ENCODE results near the gene ADAP1. TPM values are rescaled to one million over a fixed set of nuclear protein-coding genes. Genes with fewer than 3 reads are reported as not detected.

The ADAP1 gene
- total RNA-seq, 2 experiments from 2014 or later = 14.1 to 16.1 TPM

- DNase-seq = no peak
- Mint-ChIP-seq H3K4me3 (no peak overlapping the region), H3K27ac (no peak overlapping the region), H3K9me3 (no peaks in the 10 kb centered on the region), H3K27me3 (no peaks in the 10 kb centered on the region), H3K4me1 (ENCODE audit: low read depth) (peaks cover 9% of the 10 kb centered on the region), H3K36me3 (peaks cover 4% of the 10 kb centered on the region)
- intact Hi-C loops (cut with micrococcal nuclease) = no loop called here
- ChIA-PET CTCF (interaction anchor here (2.0 to 5.8 kb wide), 2 partner anchors 15 to 192 kb away, joined by 5 to 53 read pairs; no protein-coding TSS in a partner anchor), POLR2A (no interaction called here)
Measured at GRCh38 chr7:978049-978346, 23.5 kb upstream of the ADAP1 start.

GRCh38 chr7:977326-978048, 23.0 kb upstream of the ADAP1 start:
- Mint-ChIP-seq H3K9me3 (no peaks in the 10 kb centered on the region), H3K4me1 (ENCODE audit: low read depth) (peaks cover 14% of the 10 kb centered on the region), H3K36me3 (peaks cover 8% of the 10 kb centered on the region), H3K27ac (no peak overlapping the region), H3K27me3 (no peaks in the 10 kb centered on the region), H3K4me3 (no peak overlapping the region)
- POLR2A ChIA-PET = interaction anchor here (1.2 kb wide), 1 partner anchor 183 kb away, joined by 3 read pairs; the partner anchor contains the start of gene ZFAND2A
- intact Hi-C loops (cut with micrococcal nuclease) = no loop called here
- no peak for DNase-seq
- CTCF ChIA-PET = interaction anchor here (2.0 to 5.8 kb wide), 2 partner anchors 15 to 192 kb away, joined by 5 to 53 read pairs; no protein-coding TSS in a partner anchor

- no peak for DNase-seq
- intact Hi-C loops (cut with micrococcal nuclease) = no loop called here
- no peak overlapping the region for H3K27ac Mint-ChIP-seq
- H3K27me3 Mint-ChIP-seq = no peaks in the 10 kb centered on the region
- peaks cover 19% of the 10 kb centered on the region for H3K4me1 Mint-ChIP-seq (ENCODE audit: low read depth)
- CTCF ChIA-PET = interaction anchor here (2.9 to 5.8 kb wide), 2 partner anchors 16 to 200 kb away, joined by 14 to 53 read pairs; no protein-coding TSS in a partner anchor
- no peaks in the 10 kb centered on the region for H3K9me3 Mint-ChIP-seq
- POLR2A ChIA-PET = interaction anchor here (1.2 kb wide), 1 partner anchor 183 kb away, joined by 3 read pairs; the partner anchor contains the start of gene ZFAND2A
- H3K36me3 Mint-ChIP-seq = peaks cover 14% of the 10 kb centered on the region
- H3K4me3 Mint-ChIP-seq = no peak overlapping the region
Measured at GRCh38 chr7:976901-977325, 22.4 kb upstream of the ADAP1 start.

DNA sequence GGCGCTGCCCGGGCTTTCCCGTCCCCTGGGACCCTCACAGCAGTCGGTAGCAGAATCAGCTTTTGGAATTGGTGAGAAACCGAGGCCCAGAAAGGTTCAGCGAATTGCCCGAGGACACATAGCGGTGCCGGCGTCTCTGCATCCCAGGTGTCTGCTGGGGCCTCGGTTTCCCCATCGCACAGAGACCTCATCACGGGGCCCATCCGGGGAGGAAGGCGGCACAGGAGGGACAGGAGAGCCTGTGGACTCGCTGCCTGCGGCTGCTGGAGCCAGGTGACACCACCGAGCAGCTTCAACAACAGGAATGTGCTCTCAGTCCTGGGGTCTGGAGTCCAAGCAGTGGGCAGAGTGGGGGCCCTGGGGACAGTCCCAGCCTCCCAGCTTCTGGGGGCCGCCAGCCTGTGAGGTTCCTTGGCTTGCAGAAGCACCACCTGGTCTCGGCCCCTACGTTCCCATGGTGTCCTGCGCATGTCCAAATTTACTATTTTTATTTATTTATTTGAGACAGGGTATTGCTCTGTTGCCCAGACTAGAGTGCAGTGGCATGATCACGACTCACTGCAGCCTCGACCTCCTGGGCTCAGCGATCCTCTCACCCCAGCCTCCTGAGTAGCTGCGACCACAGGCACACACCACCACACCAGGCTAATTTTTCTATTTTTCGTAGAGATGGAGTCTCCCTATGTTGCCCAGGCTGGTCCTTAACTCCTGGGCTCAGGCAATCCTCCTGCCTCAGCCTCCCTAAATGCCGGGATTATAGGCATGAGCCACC, 21.4 kb upstream of the ADAP1 start:
- H3K4me1 Mint-ChIP-seq (ENCODE audit: low read depth) = peaks cover 25% of the 10 kb centered on the region
- intact Hi-C loops (cut with micrococcal nuclease) = loop anchor here (1.0 kb wide), 2 partner anchors 52 to 100 kb away; partner anchors contain the start of gene GET4
- CTCF ChIA-PET = interaction anchor here (0.5 to 5.8 kb wide), 8 partner anchors 17 to 201 kb away, joined by 3 to 53 read pairs (median 12); no protein-coding TSS in a partner anchor
- POLR2A ChIA-PET = interaction anchor here (0.5 to 2.3 kb wide), 6 partner anchors 9 to 184 kb away, joined by 3 to 19 read pairs (median 3); partner anchors contain the start of gene ZFAND2A
- no peak overlapping the region for H3K27ac Mint-ChIP-seq
- peaks cover 20% of the 10 kb centered on the region for H3K36me3 Mint-ChIP-seq
- no peaks in the 10 kb centered on the region for H3K27me3 Mint-ChIP-seq
- peak overlapping the region; percentile 29 for H3K4me3 Mint-ChIP-seq
- DNase-seq = no peak
- no peaks in the 10 kb centered on the region for H3K9me3 Mint-ChIP-seq

- H3K4me3 Mint-ChIP-seq = peak within 1 kb of the TSS; percentile 95
- H3K4me1 Mint-ChIP-seq (ENCODE audit: low read depth) = peaks cover 27% of the 10 kb centered on the region
- ChIA-PET CTCF (interaction anchor here (0.7 to 5.8 kb wide), 9 partner anchors 12 to 201 kb away, joined by 3 to 53 read pairs (median 9); no protein-coding TSS in a partner anchor), POLR2A (interaction anchor here (0.5 to 2.3 kb wide), 10 partner anchors 10 to 163 kb away, joined by 3 to 19 read pairs (median 4); partner anchors contain the start of gene GET4)
- peak; percentile 94 for DNase-seq
- H3K36me3 Mint-ChIP-seq = peaks cover 22% of the 10 kb centered on the region
- intact Hi-C loops (cut with micrococcal nuclease) = loop anchor here (1.0 kb wide), 2 partner anchors 53 to 99 kb away; partner anchors contain the start of gene GET4
- peak within 1 kb of the TSS; percentile 90 for H3K27ac Mint-ChIP-seq
- H3K27me3 Mint-ChIP-seq = no peaks in the 10 kb centered on the region
- no peaks in the 10 kb centered on the region for H3K9me3 Mint-ChIP-seq
Measured at GRCh38 chr7:974820-975681, 20.6 kb upstream of the ADAP1 start, which contains the start of gene COX19. COX19 (minus strand) TSS chr7:975549; CDS start chr7:975509, 40 bp downstream.

DNA sequence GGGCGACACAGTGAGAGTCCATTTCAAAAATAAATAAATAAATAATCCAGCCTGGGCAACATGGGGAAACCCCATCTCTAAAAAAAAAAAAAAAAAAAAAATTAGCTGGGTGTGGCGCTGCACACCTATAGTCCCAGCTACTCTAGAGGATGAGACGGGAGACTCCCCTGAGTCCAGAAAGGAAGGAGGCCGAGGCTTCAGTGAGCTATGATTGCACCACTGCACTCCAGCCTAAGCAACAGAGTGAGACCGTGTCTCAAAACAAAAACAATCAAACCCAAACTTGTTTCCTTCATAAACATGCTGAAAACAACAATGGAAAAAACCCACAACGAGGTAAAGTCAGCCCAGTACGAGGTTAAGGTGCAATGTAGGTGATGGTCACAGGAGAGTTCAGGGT, 19.7 kb upstream of the ADAP1 start:
- Mint-ChIP-seq H3K27me3 (no peaks in the 10 kb centered on the region), H3K36me3 (peaks cover 23% of the 10 kb centered on the region), H3K4me3 (peak overlapping the region; percentile 95), H3K27ac (peak overlapping the region; percentile 90), H3K9me3 (no peaks in the 10 kb centered on the region), H3K4me1 (ENCODE audit: low read depth) (peaks cover 27% of the 10 kb centered on the region)
- no peak for DNase-seq
- intact Hi-C loops (cut with micrococcal nuclease) = no loop called here
- ChIA-PET CTCF (interaction anchor here (1.2 to 5.8 kb wide), 7 partner anchors 11 to 202 kb away, joined by 3 to 53 read pairs (median 10); no protein-coding TSS in a partner anchor), POLR2A (interaction anchor here (0.6 to 2.3 kb wide), 4 partner anchors 9 to 710 kb away, joined by 3 to 19 read pairs (median 3); no protein-coding TSS in a partner anchor)

DNA sequence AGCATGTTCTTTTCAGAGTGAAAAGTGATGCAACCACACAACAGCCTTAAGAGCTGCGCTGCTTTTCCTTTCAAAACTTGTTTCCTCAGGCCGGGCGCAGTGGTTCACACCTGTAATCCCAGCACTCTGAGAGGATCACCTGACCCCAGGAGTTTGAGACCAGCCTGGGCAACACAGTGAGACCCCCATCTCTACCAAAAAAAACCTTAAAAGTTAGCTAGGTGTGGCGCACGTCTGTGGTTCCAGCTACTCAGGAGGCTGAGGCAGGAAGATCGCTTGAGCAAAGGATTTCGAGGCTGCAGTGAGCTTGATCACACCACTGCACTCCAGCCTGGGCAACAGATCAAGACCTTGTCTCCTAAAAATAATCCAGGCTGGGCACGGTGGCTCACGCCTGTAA, 18.8 kb upstream of the ADAP1 start:
- no peak overlapping the region for H3K27ac Mint-ChIP-seq

GRCh38 chr7:972676-973309, 18.3 kb upstream of the ADAP1 start:
- Mint-ChIP-seq H3K36me3 (peaks cover 32% of the 10 kb centered on the region), H3K4me3 (peak overlapping the region; percentile 43), H3K4me1 (ENCODE audit: low read depth) (peaks cover 27% of the 10 kb centered on the region), H3K27ac (no peak overlapping the region), H3K27me3 (no peaks in the 10 kb centered on the region), H3K9me3 (no peaks in the 10 kb centered on the region)
- intact Hi-C loops (cut with micrococcal nuclease) = no loop called here
- POLR2A ChIA-PET = interaction anchor here (1.1 kb wide), 1 partner anchor 35 kb away, joined by 3 read pairs; no protein-coding TSS in a partner anchor
- DNase-seq = no peak
- CTCF ChIA-PET = interaction anchor here (0.8 to 2.9 kb wide), 5 partner anchors 10 to 93 kb away, joined by 3 to 27 read pairs (median 10); no protein-coding TSS in a partner anchor

More for the DNA sequence above, 18.8 kb upstream of the ADAP1 start:
- Mint-ChIP-seq H3K27me3 (no peaks in the 10 kb centered on the region), H3K9me3 (no peaks in the 10 kb centered on the region), H3K4me3 (peak overlapping the region; percentile 43), H3K4me1 (ENCODE audit: low read depth) (peaks cover 27% of the 10 kb centered on the region), H3K36me3 (peaks cover 30% of the 10 kb centered on the region)
- ChIA-PET CTCF (interaction anchor here (0.8 to 2.9 kb wide), 7 partner anchors 11 to 98 kb away, joined by 3 to 27 read pairs (median 4); no protein-coding TSS in a partner anchor), POLR2A (interaction anchor here (1.5 kb wide), 1 partner anchor 34 kb away, joined by 3 read pairs; no protein-coding TSS in a partner anchor)
- intact Hi-C loops (cut with micrococcal nuclease) = no loop called here
- no peak for DNase-seq

DNA sequence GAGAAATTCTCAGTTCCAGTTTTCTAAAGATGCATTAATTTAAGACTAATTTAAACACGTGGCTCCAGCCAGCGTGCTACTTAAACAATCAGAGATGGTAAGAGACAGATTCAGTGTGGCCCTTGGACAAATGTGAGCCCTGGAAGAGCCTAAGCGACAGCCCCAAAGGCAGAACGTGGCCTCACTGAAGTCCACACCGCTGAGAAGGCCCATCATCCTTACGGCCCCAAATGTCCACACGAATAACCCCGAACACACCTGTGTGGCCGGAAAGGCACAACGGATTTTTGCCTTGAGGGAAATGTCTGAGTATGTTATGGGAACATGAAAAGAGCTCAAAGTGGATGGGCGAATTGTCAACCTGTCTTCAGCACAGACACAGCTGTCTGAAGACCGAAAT, 17.6 kb upstream of the ADAP1 start:
- intact Hi-C loops (cut with micrococcal nuclease) = no loop called here
- POLR2A ChIA-PET = interaction anchor here (1.1 kb wide), 1 partner anchor 36 kb away, joined by 3 read pairs; no protein-coding TSS in a partner anchor

GRCh38 chr7:970744-971143, 16.3 kb upstream of the ADAP1 start:
- H3K27me3 Mint-ChIP-seq = no peaks in the 10 kb centered on the region
- H3K4me3 Mint-ChIP-seq = no peak overlapping the region
- DNase-seq = no peak
- no peaks in the 10 kb centered on the region for H3K9me3 Mint-ChIP-seq
- intact Hi-C loops (cut with micrococcal nuclease) = no loop called here
- peaks cover 27% of the 10 kb centered on the region for H3K4me1 Mint-ChIP-seq (ENCODE audit: low read depth)
- ChIA-PET CTCF (interaction anchor here (0.5 kb wide), 1 partner anchor 11 kb away, joined by 3 read pairs; no protein-coding TSS in a partner anchor), POLR2A (no interaction called here)
- peaks cover 36% of the 10 kb centered on the region for H3K36me3 Mint-ChIP-seq
- no peak overlapping the region for H3K27ac Mint-ChIP-seq

More for the DNA sequence above, 17.6 kb upstream of the ADAP1 start:
- Mint-ChIP-seq H3K36me3 (peaks cover 36% of the 10 kb centered on the region), H3K9me3 (no peaks in the 10 kb centered on the region), H3K4me1 (ENCODE audit: low read depth) (peaks cover 27% of the 10 kb centered on the region), H3K4me3 (no peak overlapping the region), H3K27me3 (no peaks in the 10 kb centered on the region), H3K27ac (no peak overlapping the region)
- CTCF ChIA-PET = interaction anchor here (1.0 to 2.6 kb wide), 4 partner anchors 9 to 94 kb away, joined by 4 to 13 read pairs (median 7); no protein-coding TSS in a partner anchor
- no peak for DNase-seq

Data from activated CD4-positive, alpha-beta memory T cell treated with anti-CD3 and anti-CD28 coated beads for 36 hours (primary cell).